PFSK-1 (cell line): ENCODE data around the gene RNF14.

ENCODE experiments used
- POLR2AphosphoS5 ChIP-seq: IDR thresholded peaks from 2 replicates; pipeline ENCODE4 v1.6.1; 2012; ENCODE audit warnings: low read depth, mild to moderate bottlenecking, control low read depth, low read length, moderate library complexity
- REST ChIP-seq, 2 experiments: IDR thresholded peaks; 2 replicates each; pipeline versions ENCODE4 v1.6.1 to v1.8.0; 2011 to 2012; ENCODE audit warnings: low read depth in 2 of 2, low read length in 2 of 2, control low read depth in 1 of 2, inconsistent platforms in 1 of 2, mild to moderate bottlenecking in 1 of 2, moderate library complexity in 1 of 2; ENCODE audit not compliant: insufficient read depth in 1 of 2

DNA sequence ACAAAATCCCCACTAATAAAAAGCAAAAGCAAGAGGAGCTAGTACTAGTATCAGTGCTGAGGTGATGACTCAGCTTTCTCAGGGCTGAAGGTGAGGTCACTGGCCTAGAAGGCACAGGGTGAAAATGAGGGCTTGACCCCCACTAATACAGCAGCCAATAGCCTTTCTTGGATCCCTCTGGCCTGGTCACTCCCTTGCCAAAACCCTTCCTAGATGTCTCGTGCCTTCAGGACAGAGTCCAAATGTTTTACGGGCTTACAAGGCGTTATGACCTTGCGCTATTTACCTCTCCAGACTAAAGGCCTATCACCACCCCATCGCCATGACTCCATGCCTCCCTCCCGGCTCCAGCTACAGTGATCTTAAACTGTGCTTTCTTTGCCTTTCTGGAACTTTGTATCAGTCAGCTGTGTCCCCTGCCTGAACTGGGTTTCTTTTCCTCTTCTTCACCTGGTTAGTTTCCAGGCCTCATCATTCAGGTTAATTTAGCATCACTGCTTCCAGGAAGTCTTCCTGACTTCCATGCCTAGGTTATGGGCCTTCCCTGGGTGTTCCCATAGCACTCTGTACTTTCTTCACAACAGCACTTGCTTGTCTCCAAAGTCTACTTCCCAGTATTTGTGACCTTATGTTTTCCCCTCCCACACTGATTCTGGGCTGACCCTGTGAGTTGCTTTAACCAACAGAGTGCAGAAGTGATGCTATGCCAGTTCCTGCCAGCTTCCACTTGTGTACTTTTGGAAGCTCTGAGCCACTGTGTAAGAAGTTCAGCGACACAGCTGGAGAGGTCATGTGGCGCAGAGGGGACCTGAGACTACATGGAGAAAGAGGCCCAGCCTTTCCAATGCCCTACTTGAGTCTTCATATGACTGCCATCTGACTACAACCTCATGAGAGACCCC, 49.4 kb upstream of the RNF14 start:
- TF ChIP-seq REST (IDR thresholded peaks at IDR 0.05; ENCODE audit: insufficient read depth in 1 of 2, low read depth in 2 of 2, low read length in 2 of 2) (no peak), POLR2AphosphoS5 (no peak)
